ENCODE measurements around the gene NUMA1. TPM values are rescaled to one million over a fixed set of nuclear protein-coding genes. Genes with fewer than 3 reads are reported as not detected.

The NUMA1 gene
- total and polyA plus RNA-seq, 2 of the 8 experiments (the other 6 are each of a cell fraction or from before 2014, with no cell fraction given), result 101 to 107 TPM

DNA sequence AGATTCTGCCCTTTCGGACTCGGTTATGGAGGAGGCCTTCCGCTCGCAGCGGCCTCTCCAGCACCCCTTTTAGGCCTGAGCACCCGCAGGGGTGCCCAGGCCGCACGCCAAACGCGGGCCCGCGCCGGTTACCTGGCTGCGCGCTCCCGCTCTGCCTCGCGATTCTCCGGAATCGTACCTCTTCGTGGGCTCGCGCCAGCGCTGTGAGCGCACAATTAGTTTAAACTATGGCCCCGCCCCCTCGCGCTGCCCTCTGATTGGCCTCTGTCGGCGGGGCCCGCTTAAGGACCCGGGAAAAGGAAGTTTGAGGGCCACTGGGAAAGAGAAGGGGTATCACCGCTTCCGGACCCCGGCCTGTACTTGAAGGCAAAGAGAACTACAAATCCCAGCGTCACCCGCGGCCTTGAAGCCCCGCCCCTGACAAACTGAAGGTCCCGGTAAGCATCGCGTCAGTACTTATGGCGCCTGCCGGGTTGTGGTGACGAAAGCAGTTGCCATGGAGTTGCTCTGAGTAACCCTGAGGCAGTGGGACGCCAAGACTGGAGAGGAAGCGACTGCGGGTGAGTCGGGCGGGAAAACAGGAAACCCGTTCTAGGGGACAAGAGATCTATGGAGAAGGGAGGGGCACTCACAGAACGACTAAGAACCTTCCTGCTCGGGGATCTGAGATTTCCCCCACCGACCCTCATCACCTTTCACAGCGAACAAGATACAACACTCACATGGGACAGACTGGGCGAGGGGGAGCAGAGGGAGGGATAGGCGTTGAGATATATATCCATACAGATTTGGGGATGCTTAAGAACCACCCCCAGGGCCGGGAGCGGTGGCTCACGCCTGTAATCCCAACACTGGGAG, at the start of gene NUMA1, which contains the start of gene LRRC51 (continued):
- TF ChIP-seq, protein P1, sequence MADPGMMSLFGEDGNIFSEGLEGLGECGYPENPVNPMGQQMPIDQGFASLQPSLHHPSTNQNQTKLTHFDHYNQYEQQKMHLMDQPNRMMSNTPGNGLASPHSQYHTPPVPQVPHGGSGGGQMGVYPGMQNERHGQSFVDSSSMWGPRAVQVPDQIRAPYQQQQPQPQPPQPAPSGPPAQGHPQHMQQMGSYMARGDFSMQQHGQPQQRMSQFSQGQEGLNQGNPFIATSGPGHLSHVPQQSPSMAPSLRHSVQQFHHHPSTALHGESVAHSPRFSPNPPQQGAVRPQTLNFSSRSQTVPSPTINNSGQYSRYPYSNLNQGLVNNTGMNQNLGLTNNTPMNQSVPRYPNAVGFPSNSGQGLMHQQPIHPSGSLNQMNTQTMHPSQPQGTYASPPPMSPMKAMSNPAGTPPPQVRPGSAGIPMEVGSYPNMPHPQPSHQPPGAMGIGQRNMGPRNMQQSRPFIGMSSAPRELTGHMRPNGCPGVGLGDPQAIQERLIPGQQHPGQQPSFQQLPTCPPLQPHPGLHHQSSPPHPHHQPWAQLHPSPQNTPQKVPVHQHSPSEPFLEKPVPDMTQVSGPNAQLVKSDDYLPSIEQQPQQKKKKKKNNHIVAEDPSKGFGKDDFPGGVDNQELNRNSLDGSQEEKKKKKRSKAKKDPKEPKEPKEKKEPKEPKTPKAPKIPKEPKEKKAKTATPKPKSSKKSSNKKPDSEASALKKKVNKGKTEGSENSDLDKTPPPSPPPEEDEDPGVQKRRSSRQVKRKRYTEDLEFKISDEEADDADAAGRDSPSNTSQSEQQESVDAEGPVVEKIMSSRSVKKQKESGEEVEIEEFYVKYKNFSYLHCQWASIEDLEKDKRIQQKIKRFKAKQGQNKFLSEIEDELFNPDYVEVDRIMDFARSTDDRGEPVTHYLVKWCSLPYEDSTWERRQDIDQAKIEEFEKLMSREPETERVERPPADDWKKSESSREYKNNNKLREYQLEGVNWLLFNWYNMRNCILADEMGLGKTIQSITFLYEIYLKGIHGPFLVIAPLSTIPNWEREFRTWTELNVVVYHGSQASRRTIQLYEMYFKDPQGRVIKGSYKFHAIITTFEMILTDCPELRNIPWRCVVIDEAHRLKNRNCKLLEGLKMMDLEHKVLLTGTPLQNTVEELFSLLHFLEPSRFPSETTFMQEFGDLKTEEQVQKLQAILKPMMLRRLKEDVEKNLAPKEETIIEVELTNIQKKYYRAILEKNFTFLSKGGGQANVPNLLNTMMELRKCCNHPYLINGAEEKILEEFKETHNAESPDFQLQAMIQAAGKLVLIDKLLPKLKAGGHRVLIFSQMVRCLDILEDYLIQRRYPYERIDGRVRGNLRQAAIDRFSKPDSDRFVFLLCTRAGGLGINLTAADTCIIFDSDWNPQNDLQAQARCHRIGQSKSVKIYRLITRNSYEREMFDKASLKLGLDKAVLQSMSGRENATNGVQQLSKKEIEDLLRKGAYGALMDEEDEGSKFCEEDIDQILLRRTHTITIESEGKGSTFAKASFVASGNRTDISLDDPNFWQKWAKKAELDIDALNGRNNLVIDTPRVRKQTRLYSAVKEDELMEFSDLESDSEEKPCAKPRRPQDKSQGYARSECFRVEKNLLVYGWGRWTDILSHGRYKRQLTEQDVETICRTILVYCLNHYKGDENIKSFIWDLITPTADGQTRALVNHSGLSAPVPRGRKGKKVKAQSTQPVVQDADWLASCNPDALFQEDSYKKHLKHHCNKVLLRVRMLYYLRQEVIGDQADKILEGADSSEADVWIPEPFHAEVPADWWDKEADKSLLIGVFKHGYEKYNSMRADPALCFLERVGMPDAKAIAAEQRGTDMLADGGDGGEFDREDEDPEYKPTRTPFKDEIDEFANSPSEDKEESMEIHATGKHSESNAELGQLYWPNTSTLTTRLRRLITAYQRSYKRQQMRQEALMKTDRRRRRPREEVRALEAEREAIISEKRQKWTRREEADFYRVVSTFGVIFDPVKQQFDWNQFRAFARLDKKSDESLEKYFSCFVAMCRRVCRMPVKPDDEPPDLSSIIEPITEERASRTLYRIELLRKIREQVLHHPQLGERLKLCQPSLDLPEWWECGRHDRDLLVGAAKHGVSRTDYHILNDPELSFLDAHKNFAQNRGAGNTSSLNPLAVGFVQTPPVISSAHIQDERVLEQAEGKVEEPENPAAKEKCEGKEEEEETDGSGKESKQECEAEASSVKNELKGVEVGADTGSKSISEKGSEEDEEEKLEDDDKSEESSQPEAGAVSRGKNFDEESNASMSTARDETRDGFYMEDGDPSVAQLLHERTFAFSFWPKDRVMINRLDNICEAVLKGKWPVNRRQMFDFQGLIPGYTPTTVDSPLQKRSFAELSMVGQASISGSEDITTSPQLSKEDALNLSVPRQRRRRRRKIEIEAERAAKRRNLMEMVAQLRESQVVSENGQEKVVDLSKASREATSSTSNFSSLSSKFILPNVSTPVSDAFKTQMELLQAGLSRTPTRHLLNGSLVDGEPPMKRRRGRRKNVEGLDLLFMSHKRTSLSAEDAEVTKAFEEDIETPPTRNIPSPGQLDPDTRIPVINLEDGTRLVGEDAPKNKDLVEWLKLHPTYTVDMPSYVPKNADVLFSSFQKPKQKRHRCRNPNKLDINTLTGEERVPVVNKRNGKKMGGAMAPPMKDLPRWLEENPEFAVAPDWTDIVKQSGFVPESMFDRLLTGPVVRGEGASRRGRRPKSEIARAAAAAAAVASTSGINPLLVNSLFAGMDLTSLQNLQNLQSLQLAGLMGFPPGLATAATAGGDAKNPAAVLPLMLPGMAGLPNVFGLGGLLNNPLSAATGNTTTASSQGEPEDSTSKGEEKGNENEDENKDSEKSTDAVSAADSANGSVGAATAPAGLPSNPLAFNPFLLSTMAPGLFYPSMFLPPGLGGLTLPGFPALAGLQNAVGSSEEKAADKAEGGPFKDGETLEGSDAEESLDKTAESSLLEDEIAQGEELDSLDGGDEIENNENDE (IDR thresholded peaks at IDR 0.05; ENCODE audit: insufficient replicate concordance, low read length), result no peak
- TF ChIP-seq KDM4A (IDR thresholded peaks at IDR 0.05; ENCODE audit: low read depth, low read length, severe bottlenecking) (no peak), RAD21 (IDR thresholded peaks at IDR 0.05 in 1 of 2, conservative IDR thresholded peaks at IDR 0.05 in 1 of 2; ENCODE audit: low read depth in 2 of 2, low read length in 2 of 2) (no peak), RFX5 (IDR thresholded peaks at IDR 0.05; ENCODE audit: borderline replicate concordance, low read depth, low read length) (peak; percentile 95), JUN (IDR thresholded peaks at IDR 0.05; ENCODE audit: low read depth, low read length) (no peak), CBX8 (IDR thresholded peaks at IDR 0.05; ENCODE audit: borderline replicate concordance, low read depth, low read length) (no peak), RBBP5 (IDR thresholded peaks at IDR 0.05; ENCODE audit: borderline replicate concordance, low read depth, low read length) (no peak; the same call in 1 of the 2 replicates), PHF8 (conservative IDR thresholded peaks at IDR 0.05; ENCODE audit: low read depth, low read length) (peak; percentile 87), HDAC6 (IDR thresholded peaks at IDR 0.05; ENCODE audit: low read depth, low read length) (no peak)
